GM19351 (cell line): ENCODE measurements around the gene PIP5K1C.

Source experiments
- ATAC-seq: cut with Tn5 transposase; IDR thresholded peaks from one replicate; pipeline ENCODE4 v1.9.1; 2021; ENCODE audit warnings: mild to moderate bottlenecking, moderate library complexity; ENCODE audit not compliant: unreplicated experiment

PIP5K1C gene

DNA sequence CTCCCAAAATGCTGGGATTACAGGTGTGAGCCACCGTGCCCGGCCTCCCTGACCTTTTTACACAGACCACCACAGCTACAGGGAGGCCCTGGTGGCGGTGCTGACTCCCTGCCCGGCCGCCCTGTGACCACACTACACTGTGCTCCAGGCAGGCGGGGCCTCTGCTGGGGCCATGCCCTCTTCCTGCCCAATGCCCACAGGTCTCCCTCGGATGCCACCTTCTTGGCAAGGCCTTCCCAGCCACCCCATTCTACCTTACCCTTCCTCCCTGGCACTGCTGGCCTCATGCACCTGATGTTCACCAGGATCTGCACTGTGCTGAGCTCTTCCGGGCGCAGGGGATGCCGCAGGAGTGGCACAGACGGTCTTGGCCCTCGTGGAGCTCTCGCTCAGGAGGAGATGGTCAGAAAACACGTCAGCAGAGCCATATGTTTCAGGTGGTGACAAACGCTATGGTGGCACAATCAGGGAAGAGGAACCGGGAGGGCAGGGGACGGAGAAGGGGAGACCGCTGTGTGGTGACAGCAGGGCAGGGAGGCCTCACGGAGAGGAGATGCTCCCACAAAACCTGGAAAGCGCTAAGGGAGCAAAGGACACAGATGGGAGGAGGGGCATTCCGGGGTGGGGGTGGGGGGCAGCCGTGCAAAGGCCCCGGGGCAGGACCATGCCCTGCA lies 4.1 kb downstream of the PIP5K1C start:
- ATAC-seq = no peak

DNA sequence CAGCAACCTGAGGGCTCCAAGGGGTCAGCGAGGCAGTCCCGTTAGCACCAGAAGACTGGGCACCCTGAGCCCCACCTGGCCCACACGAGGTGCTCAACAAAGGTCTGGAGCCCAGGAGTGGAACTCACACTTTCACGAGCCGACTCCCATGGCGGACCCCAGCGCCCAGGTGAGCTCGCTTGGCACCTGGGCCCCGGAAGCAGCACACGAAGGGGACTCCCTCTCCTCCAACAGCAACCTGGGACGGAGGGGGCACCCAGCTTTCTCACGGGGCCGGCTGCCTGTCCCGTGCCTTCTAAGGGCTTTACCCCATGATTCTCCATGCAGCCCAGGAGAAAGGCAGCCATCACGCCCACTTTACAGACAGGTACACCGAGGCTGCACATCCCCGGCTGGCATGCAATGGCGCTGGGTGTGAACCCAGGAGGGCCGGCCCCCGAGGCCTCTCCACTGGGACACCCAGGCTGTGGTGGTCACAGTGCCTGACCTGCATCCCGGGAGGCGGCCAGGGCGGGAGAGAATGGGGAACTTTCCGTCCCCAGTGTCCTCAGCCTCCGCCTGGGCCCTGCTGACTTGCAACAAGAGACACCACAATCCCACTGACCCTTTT lies 5.0 kb downstream of the PIP5K1C start:
- ATAC-seq = no peak

DNA sequence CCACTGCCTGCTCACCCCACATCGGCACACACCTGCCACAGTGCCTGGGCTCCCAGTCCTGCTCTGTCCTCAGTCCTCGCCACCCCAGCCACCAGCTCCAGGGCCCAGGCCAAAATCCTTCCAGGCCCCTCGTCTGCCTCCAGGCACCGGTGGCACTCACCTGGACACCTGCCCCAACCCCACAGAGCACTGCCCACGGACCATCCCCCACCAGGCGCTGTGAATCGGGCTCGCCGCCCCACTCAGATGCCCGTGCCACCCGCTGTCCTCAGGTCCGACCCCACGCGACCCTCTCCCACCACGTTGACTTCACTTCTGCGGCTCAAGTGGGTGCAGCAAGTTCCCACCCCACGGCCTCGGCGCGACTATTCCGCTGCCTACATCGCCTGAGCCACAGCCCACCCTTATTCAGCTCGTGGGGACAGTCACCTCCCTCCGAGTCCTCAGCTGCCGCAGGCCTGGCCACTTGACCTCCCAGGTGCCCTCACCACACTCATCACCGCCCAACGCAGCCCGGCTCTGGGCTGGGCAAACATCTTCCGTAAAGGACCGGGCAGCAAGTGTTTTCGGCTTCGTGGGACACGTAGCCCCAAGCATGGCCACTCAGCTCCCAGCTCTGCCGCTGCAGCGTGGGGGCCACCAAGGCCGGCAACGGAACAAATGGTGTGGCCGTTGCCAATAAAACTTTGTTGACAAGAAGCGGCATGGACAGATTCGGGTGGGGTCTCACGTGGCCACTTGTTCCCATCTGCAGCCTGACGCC lies 5.7 kb downstream of the PIP5K1C start:
- no peak for ATAC-seq

DNA sequence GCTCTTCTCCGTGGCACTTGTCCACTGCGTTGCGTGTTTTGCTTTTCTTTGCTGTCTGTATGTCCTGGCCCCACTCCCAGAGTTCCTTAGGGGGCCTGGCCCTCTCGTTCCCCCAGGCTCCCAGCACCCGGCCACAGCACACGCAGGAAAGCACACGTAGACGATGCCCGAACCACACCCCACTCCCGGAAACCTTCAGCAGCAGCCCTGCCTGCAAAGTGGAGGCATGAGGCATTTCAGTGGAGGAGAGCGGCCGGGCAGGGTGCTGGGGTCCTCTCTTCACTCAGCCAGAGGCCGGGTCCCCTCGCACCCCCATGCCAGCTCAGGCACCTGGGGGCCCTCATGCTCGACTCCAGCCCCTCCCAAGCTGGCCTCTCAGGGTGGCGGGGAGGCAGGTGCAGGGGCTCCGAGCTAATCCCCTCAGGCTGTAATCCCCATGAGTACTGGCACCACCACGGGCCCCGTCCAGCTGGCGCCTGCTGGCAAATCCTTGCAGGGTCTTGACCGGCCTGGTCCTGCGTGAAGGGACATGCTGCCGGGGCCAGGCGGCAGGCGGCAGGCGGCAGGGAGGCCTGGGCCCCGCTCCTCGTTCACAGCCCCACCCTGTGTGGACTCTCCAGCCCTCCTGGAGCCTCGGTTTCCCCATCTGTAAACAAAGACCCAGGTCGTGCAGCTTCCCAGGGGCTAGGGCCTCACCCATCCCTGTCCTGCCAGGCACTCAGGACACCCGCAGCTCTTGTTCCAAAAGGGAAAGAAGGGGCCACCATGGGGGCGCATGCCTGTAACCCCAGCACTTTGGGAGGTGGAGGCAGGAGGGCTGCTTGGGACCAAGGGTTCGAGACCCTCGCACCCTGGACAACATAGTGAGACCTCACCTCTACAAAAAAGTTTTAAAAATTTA lies 7.0 kb downstream of the PIP5K1C start:
- no peak for ATAC-seq

DNA sequence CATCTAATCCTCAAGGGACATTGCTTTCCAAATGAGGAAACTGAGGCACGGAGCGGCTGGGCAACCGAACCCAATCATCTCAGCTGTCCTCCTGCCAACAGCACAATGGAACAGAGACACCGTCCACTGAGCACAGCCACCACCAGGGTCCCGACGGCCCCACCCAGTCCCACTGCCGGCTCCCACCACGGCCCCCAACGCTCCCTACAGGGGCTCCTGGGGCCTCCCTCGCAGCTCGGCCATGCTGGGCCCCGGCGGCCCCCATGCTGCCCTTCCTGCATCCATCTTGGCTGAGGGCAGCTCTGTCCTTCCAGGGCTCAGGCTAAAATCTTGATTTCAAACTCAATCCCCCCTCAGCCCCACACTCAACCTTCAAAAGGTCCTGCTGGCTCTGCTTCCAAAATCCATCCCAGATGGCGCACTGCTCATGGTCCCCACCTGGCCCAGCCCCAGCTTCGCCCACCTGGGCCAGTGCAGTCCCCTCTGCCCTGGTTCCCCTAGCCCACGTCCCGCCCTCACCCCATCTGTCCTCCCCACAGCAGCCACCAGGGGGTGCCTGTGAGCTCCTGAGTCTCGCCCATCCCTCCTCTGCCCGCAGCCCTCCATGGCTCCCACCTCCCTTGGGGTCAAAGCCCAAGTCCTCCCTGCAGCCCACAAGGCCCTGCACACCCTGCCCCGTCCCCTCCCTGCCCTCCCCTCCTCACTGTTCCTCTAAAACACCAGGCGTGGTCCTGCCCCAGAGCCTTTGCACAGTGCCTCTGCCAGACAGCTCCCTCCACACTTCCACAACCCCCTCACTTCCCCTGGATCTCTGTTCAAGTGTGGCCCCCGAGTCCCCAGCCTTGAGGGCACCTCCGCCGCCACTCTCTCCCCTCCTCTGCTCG lies 7.9 kb downstream of the PIP5K1C start:
- no peak for ATAC-seq

DNA sequence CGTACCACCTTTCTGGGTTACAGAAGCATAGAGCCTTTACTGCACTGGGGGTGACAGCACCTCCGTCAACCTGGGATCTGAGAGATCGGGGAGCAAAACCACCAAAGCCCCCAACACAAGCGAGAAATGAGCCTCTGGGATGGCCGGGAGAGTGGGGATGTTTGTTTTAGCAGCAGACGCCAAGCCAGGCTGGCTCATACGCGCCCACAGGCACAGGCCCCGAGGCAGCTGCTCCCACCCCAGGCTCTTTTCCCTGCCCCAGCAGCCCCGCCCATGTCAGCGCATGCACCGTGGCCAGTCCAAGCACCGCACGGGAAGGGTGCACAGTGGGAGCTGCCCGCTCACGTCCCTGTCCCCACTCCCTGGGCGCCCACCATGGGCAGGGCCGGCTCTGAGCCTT lies 8.5 kb downstream of the PIP5K1C start:
- ATAC-seq = no peak

DNA sequence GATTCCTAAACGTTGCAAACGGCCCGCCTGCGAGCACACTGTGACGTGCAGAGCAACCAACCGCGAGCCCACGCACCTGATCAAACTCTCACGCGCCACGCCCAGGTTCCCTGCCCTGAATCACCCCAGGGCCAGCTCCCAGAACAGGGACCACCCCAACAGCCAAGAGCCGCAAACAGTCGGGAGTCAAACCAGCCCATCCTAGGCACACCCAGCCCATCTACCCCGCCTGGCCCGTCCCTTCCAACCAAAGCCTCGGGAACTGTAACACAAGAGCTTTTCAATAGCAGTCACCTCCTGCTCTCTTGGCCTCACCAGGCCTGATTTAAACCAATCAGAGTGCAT lies 8.9 kb downstream of the PIP5K1C start:
- no peak for ATAC-seq

DNA sequence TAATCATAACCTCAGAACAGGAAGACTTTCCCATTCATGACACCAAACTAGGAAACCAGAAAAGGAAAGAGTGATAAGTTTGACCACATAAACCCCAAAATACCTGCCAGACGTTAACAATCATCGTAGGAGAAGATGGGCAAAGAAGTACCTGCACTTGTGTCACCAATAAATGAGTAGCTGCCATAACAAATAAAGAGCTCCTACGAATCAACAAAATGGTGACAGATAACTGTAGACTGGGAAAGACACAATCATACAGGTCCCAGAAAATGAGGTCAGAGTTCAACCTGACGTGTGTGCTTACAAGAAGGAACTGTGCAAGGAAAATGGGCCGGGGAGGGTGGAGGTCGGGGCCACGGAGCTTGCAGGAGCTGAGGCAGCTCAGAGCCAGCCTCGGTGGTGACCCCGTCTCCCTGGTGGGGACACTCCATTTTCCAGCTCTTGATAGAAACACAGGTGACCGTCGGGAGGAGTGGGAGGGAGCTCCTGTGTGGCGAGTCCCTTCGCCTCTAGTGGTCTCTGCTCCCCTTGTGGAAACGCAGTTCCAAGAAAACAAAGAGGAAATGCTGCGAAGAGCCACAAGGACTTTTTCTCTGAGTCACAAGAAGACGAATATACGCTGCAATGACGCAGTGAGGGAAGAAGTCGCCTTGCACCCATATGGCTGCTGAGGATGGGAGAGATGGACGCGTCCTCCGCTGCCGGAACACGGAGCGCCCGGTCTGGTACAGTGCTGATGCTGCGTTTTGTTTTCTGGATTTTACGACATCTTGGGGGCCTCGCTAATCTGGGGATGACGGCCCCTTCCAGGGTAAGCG lies 9.5 kb downstream of the PIP5K1C start:
- ATAC-seq = no peak

DNA sequence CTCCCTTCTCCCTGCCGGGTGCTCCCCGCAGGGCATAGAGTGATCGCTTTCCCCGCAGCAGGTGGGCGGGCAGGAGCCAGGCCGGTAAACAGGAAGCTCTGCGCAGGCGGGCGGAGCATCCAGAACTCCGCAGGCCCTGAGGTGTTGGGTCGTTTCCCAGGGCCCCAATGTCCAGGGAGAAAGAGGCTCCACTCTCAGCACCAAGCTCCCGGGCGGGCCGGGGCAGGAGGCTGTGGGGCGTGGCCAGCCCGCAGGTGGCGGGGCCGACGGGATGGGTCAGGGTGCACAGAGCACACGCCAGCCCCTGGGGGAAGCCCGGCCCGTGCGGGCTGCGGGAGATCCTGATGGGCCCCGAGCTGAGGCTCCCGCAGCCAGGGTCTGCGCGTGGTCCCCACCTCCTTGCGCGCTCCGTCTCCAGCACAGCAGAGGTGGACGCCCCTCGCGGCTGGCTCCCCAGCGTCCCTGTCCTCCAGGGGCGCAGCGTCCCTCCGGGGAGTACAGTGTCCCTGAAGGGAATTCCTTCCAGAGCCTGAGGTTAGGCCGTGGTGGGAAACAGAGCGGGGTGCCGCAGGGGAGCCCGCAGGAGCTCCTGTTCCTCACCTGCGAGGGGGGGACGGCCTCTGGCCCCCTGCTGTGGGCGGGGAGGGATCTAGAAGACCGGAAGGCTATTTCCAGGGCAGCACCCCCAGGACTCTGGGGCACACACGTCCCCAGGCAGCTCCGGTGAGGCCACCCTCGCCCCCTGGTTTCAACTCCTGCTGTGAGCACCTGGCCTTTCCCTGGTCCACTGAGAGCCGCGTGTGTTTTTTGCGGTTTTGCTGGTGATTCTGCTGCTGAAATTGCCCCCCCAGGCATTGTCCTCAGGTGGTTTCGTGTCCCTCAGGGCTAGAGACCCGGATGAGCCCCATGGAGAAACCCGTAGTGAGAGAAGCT lies 12.2 kb downstream of the PIP5K1C start:
- ATAC-seq = no peak

DNA sequence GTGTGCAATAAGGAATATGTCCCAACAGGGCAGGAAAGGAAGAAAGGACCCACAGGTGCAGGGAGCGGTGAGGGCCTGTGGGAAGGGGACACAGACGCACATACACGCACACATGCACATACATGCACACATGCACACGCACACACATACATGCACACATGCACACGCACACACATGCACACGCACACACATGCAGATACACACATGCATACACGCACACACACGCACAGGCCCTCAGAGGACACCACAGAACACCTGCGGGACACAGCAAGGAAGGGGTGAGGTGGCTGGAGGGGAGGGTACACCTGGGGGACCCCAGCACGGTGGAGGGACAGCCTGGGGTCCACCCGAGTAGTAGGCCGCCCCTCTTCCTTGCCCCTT lies 12.9 kb downstream of the PIP5K1C start:
- ATAC-seq = no peak

DNA sequence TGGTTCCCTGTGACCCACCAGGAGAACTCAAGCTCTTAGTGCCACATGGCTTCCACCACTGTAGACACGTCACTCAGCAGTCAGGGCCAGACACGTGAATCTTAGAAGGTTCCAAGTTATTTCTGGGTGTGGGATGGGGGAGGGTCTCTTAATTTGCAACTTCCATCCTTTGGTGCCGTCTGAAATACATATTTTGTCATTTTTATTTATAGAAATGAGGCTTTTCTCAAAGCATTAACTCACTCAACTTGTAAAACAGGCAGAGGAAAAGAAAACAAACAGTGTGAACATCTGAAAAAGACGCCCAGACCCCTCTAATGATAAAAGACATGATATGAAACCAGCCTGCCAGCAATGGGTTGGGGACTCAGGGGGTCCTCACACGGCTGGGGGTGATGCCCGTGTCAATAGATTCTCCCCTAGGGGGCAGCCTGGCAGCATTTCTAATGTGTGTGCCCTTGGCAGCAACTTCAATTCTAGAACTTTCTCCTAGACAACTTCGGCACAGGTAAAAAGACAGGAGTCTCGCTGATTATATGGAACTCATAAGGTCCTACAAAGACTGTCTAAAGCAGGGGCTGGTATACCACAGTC lies 15.4 kb downstream of the PIP5K1C start:
- ATAC-seq = no peak

DNA sequence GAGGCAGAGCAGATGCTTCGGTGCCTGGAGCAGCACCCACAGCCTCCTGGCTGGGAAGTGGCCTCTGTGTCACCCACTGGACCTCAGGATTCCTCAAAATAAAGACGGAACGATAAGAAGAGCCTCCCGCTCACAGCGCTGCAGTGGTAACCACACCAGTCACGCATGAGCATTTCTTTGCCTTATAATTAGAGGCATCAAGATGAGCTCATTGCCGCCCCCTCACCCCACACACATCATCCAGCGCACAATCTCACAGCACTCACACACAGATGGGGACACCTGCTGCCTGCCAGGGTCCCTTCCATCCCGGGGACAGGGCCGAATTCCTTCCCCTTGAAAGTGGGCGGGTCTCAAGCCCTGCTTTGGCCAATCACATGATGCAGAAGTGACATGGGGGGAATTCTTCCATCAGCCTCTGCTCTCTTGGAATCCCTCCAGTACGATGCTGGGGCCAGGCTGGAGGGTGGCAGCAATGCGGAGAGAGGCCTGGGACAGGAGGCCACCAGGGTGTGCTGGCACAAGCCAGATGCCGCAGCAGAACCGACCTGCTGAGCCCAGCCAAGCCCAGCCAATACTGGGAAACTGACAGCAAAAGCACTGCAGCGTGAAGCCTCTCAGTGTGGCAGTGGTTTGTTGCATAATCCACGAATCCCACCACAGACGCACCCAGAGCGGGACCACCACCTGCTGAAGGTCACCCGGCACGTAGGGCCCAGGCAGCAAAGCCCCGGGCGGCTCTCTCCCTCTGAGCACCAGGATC lies 16.0 kb downstream of the PIP5K1C start:
- ATAC-seq = no peak

DNA sequence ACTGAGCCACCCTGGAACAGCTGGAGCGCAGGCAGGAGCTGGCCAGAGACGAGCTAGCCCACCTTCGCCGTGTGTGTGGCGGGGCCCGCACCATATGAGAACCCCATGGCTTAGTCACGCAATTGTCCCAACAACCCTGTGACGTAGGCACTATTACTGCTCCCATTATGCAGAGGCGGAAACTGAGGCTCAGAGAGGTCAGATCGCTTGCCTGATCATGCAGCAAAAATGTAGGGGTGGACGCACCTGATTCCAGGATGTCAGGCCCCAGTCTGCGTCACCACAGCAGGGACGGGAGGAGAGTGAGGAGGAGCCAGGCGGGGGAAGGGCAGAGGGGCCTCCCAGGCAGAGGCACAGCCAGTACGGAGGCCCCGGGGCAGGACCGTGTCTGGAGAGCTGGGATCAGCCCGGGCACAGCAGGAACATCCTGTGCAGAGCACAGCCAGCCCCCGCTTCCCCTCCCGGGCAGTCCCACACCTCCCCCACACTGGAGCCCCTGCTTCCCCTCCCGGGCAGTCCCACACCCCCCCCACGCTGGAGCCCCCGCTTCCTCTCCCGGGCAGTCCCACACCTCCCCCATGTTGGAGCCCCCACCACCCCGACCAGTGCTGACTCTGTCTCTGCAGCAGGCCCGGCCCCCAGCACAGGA lies 16.7 kb downstream of the PIP5K1C start:
- no peak for ATAC-seq

DNA sequence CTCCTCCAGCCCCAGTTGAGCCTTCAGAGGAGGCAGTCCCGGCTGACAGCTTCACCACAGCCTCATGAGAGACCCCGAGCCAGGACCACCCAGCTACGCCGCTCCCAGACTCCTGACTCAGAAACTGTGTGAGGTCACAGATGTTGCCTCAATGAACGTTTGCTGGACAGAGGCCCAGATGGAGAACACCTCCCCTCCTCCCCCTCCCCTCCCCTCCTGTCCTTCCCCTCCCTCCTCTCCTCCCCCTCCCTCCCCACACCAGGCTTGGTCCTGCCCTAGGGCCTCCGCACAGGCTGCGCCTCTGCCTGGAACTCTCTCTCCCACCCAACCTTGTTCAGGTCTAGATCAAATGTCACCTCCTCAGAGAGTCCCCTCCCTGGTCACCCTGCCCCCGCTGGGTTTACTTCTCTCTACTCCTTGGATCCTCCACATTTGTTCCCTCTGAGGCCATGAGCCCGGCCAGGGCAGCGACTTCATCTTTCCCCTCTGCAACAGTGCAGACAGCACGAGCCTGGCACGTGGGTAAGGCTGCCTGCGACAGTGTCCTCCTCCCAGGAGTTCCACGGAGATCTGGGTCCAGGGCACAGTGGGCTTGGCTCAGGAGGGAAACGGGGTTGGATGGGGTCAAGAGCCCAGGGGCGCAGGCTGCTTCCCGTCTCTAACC lies 17.4 kb downstream of the PIP5K1C start:
- no peak for ATAC-seq

DNA sequence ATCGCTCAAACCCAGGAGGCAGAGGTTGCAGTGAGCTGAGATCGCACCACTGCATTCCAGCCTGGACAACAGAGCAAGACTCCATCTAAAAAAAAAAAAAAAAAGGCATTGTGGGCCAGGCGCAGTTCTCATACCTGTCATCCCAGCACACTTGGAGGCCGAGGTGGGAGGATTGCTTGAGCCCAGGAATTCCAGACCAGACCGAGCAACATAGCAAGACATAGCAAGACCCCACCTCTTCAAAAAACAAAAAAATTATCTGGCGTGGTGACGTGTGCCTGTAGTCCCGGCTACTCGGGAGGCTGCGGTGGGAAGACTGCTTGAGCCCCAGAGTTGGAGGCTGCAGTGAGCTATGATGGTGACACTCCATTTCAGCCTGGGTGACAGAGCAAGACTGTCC lies 18.0 kb downstream of the PIP5K1C start:
- no peak for ATAC-seq

DNA sequence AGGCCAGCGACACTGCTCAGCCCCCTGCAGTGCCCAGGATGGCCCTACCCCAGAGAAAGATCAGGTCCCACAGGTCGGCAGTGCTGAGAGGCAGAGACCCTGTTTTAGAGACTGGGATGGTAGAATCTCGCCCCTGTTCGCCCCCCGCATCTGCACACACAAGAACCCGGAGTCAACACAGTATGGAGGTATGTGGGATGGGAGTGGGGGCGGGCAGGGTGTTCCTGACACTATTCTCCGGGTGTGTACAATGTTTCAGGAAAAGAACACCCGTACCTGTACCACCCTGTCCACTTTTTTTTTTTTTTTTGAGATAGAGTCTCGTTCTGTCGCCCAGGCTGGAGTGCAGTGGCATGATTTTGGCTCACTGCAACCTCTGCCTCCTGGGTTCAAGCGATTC lies 19.3 kb downstream of the PIP5K1C start:
- ATAC-seq = no peak
